Caki2 (cell line): ENCODE data around the gene GPC6. TPM values are rescaled to one million over a fixed set of nuclear protein-coding genes. Genes with fewer than 3 reads are reported as not detected.

Experiments used
- DNase-seq: peaks from one replicate; pipeline ENCODE4 v3.0.0-alpha.2; 2015; ENCODE audit warnings: low read depth
- in situ Hi-C: cut with HindIII; loops from 2 replicates; pipeline ENCODE4 v1.10.0; 2016; ENCODE audit warnings: low sequenced_read_pairs, low pct_unique_long_range_greater_than_20kb, mixed read lengths
- total RNA-seq: library from RNA; depleted of rRNA; stranded (reverse); fragments of >200 nt; shearing (Covaris generic); gene quantifications from 2 replicates; pipeline ENCODE4 v1.2.3, GENCODE V29; 2014; ENCODE audit warnings: low replicate concordance

Gene GPC6
- total RNA-seq, 1 experiment from 2014 or later, result 6.7 TPM

GRCh38 chr13:93260591-93260990 is 34.0 kb downstream of the GPC6 start:
- no peak for DNase-seq
- in situ Hi-C loops, result no loop called here

DNA sequence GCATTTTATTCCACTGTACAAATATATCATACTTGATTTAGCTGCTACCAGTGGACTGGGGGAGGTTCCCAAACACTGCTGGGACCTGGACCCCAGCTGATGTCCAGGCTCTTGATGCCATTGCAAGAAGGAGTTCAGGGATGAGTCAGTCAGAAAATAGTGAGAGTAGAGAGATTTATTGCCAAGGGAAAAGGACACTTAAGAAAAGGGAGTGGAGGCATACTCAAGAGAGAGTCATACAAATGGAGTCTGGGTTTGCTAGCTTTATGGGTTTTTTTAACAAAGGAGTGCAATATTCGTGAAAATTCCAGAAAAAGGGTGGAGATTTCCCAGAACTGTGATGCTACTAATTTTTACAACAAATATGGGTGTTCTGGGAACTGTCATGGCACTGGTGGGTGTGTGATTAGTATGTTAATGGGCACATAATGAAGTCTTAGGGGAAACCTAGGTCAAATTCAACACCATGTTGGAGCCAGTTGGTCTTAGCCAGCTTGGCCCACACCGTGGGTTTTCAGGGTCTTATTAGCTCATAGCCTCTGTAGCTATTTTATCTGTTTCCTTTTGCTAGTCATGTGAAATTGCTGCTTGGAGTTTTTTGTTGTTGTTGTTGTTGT is 36.2 kb downstream of the GPC6 start:
- DNase-seq, result no peak
- in situ Hi-C loops, result no loop called here

DNA sequence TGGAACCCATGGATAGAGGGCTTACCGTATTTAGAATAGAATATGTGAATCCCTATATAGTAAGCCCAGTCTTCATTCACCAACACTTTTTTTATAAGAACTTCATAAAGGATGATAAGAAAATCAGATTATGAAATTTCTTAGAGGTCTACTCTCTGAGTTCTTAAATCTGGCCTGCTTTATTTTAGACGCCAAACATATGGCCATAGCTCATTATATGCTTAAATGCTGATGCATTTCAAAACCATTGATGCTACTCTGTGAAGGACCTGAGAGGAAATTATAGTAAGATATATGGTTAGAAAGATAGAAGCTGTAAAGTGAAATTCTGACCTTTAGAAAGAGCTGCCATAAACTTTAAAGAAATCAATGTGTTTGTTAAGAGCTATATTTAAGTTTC is 38.3 kb downstream of the GPC6 start:
- no peak for DNase-seq
- in situ Hi-C loops, result no loop called here

DNA sequence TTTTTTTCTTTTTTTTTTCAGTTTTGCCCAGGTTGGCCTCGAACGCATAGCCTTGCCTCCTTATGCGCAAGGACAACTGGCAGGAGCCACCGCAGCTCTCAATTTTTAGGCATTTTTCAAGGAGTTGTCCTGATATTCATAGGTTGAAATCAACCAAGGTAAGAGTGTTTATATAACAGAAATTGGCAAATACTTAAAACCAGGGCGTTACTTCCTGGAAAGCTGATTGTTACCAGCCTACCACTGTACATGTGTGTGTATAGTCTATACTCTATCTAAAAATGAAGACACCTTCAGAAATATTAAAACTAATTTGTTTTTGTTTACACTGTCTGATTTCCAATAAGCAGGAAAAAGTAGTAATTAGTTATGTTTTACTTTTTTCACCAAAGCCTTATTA is 39.2 kb downstream of the GPC6 start:
- in situ Hi-C loops, result no loop called here

GRCh38 chr13:93266681-93267080 is 40.1 kb downstream of the GPC6 start:
- no peak for DNase-seq
- in situ Hi-C loops, result no loop called here

More for the DNA sequence above, 39.2 kb downstream of the GPC6 start:
- no peak for DNase-seq

- DNase-seq, result no peak
- in situ Hi-C loops, result no loop called here
Measured at GRCh38 chr13:93268327-93269028, 41.9 kb downstream of the GPC6 start.

DNA sequence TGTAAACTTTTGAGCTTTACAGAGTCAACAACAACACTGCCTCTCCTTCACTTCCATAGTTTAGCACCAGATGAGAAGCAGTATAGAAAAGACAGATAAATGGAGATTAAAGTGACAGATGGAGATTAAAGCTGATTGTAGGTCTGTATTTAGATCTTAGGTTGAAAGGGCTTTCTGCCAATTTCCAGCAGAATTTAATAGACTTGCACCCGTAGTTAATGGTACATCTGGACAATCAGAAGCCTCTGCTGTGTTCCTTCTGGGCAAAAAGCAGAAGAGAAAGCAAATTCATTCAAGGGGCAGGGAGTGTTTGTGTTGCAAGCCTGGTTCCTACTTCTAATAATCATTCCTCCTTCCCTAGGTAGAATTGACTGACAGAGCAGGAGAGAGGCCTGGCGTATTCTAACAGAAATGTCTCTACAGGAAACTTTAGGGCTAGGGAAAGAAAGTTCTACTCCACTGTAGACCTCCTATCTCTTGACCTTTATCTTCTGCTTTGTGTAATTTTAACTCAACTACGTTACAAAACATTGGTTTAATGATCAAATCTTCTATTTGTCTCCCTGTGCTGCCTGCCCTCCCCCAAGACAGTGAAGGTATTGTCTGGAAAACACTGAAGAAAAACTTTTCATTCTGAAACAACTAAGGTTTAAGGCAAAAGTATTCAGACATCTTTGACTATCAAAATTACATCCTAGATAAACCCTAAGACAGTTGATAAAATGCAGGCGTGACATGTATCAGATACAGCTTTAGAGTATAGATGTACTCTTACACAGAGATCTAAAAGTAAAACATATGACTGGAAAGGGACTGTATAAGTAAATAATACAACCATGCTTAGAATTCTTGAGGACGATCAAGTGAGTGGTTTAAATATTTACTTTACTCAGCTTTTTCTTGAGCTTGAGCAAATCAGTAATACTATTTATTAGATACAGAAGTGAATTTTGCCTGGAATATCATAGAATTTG is 44.4 kb downstream of the GPC6 start:
- in situ Hi-C loops, result no loop called here
- DNase-seq, result no peak

DNA sequence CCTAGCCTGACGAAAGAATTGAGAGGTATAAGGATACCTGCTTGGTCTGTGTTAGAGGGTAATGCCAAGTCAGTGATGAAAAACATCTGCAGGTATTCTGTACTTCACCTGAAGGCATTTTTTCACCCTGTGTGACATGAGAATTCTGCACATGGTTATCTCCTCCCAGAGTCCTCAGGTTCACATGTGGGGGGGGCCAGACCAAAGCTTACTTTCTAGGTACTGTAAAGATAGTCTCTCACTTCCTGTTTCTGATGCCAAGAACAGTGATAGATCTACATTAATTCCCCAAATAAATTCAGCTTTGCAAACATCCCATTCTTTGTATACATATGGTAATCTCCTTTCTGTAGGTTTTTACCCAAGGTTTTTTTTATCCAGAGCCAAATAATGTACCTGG is 53.4 kb downstream of the GPC6 start:
- in situ Hi-C loops, result no loop called here
- no peak for DNase-seq

GRCh38 chr13:93280688-93281087 is 54.1 kb downstream of the GPC6 start:
- DNase-seq, result no peak
- in situ Hi-C loops, result no loop called here

- in situ Hi-C loops, result no loop called here
- DNase-seq, result no peak
Measured at GRCh38 chr13:93283255-93283654, 56.6 kb downstream of the GPC6 start.

- DNase-seq, result no peak
- in situ Hi-C loops, result no loop called here
Measured at GRCh38 chr13:93284064-93284463, 57.5 kb downstream of the GPC6 start.

DNA sequence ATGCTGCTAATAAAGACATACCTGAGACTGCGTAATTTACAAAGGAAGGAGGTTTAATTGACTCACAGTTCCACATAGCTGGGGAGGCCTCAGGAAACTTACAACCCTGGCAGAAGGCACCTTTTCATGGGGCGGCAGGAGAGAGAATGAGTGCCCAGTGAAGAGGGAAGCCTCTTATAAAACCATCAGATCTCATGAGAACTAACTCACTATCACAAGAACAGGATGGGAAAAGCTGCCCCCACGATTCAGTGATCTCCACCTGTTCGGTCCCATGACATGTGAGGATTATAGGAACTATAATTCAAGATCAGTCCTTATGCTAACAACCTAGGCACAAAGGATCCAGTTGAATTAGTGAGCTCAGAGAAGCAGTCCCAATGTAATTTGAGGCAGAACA is 59.4 kb downstream of the GPC6 start:
- DNase-seq, result no peak
- in situ Hi-C loops, result no loop called here

GRCh38 chr13:93289053-93289452 is 62.4 kb downstream of the GPC6 start:
- no peak for DNase-seq
- in situ Hi-C loops, result no loop called here

- in situ Hi-C loops, result no loop called here
- DNase-seq, result no peak
Measured at GRCh38 chr13:93289842-93290241, 63.2 kb downstream of the GPC6 start.

- no peak for DNase-seq
- in situ Hi-C loops, result no loop called here
Measured at GRCh38 chr13:93290503-93290902, 63.9 kb downstream of the GPC6 start.

DNA sequence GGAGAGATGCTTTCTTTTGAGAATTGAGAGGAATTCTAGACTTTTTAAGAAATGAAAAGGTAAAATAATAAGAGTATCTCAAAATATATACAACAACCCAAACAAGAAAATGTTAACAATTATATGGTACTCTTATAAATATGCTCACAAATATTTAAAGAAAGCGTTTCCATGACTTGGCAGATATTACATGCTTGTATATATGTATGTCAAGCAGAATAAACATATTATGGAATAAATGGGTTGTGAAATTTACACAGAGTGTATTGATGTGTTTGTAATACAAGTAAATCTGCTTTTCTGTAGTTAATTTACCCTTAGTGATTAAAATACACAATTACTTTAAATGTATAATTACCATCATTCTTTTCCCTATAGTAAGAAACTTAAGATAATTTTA is 65.8 kb downstream of the GPC6 start:
- in situ Hi-C loops, result no loop called here
- DNase-seq, result no peak

- DNase-seq, result no peak
- in situ Hi-C loops, result no loop called here
Measured at GRCh38 chr13:93293710-93294109, 67.1 kb downstream of the GPC6 start.

DNA sequence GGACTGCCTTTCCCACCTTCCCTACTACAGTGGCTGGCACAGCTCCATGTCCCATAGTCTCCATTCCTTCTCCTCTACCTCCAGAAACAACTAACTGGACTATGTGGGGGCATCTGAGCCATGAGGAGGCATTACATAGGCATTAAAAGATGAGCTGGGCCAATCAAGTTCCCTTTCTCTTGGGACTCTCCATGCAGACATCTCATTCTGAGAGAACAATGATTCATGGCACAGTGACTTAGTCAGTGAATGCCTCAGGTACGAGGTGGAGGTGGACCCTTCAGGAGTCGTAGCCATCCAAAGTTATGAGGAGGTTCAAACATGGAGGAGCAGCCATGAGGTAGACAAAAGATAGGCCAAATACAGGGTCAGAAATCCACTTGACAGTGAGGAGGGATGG is 70.0 kb downstream of the GPC6 start:
- in situ Hi-C loops, result no loop called here
- no peak for DNase-seq

- in situ Hi-C loops, result no loop called here
- DNase-seq, result no peak
Measured at GRCh38 chr13:93298713-93299112, 72.1 kb downstream of the GPC6 start.
